Kidney epithelial cell (primary cell): Measurements from ENCODE around the gene ETV2. TPM values are rescaled to one million over a fixed set of nuclear protein-coding genes. Genes with fewer than 3 reads are reported as not detected.

ENCODE experiments used
- DNase-seq: peaks from one replicate; pipeline ENCODE4 v3.0.0-alpha.2; 2010; ENCODE audit warnings: low read depth
- H3K27me3 ChIP-seq: 2 replicates; pipeline ENCODE4 v1.6.0; 2011; ENCODE audit warnings: low read length; ENCODE audit not compliant: control insufficient read depth, insufficient read depth
- H3K36me3 ChIP-seq: 2 replicates; pipeline ENCODE4 v1.5.1; 2011; ENCODE audit warnings: low read length; ENCODE audit not compliant: control insufficient read depth, insufficient read depth
- H3K4me3 ChIP-seq: 2 replicates; pipeline ENCODE4 v1.5.1; 2011; ENCODE audit warnings: low read depth, mild to moderate bottlenecking, control low read depth, low read length
- total RNA-seq: library from RNA; depleted of rRNA; stranded (reverse); fragments of >200 nt; gene quantifications from 2 replicates; pipeline ENCODE4 v1.2.3, GENCODE V29; 2015
- TF ChIP-seq, protein P1 (sequence below): IDR thresholded peaks from 2 replicates; pipeline ENCODE4 v1.5.1; 2011; ENCODE audit warnings: mild to moderate bottlenecking, moderate library complexity, low read length, control low read depth, inconsistent platforms; ENCODE audit not compliant: insufficient read depth, poor library complexity, severe bottlenecking

The ETV2 gene
- total RNA-seq, 1 donor from 2014 or later = not detected

DNA sequence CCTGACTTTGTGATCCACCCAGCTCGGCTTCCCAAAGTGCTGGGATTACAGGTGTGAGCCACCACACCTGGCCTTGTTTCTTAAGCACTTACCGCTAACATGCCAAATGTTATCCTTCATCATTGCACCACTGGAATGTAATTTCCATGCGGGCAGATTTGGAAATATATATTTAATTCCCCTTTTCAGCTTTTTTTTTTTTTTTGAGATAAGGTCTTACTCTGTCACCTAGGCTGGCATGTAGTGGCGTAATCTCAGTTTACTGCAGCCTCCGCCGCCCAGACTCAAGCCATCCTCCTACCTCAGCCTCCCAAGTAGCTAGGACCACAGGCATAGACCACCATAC lies 20.4 kb downstream of the ETV2 start:
- TF ChIP-seq, protein P1, sequence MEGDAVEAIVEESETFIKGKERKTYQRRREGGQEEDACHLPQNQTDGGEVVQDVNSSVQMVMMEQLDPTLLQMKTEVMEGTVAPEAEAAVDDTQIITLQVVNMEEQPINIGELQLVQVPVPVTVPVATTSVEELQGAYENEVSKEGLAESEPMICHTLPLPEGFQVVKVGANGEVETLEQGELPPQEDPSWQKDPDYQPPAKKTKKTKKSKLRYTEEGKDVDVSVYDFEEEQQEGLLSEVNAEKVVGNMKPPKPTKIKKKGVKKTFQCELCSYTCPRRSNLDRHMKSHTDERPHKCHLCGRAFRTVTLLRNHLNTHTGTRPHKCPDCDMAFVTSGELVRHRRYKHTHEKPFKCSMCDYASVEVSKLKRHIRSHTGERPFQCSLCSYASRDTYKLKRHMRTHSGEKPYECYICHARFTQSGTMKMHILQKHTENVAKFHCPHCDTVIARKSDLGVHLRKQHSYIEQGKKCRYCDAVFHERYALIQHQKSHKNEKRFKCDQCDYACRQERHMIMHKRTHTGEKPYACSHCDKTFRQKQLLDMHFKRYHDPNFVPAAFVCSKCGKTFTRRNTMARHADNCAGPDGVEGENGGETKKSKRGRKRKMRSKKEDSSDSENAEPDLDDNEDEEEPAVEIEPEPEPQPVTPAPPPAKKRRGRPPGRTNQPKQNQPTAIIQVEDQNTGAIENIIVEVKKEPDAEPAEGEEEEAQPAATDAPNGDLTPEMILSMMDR = no peak

DNA sequence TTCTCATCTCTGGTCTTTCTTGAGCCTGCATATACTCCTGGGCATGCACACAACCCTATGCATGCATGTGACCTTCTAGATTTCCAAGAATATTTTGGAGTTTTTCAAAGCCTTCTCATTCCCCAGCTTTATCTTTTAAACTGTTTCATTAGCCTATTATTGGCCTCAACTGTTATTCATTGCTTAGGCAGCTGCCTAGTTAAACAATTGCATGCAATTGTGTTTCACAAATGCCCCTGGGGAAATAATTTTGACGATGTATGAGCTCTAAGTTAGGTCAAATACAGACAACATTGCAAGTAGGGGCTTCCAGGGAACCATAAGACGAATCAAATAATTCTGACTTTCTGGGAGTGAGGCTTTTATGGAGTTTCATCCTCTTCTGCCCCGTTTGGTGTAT lies 22.4 kb downstream of the ETV2 start:
- peaks cover 3% of the 10 kb centered on the region for H3K27me3 ChIP-seq
- TF ChIP-seq, protein P1 = no peak
- no peak overlapping the region for H3K4me3 ChIP-seq
- no peak for DNase-seq
- H3K36me3 ChIP-seq = no peaks in the 10 kb centered on the region

More for the DNA sequence above, 20.4 kb downstream of the ETV2 start:
- Histone ChIP-seq H3K36me3 (no peaks in the 10 kb centered on the region), H3K4me3 (no peak overlapping the region), H3K27me3 (no peaks in the 10 kb centered on the region)
- DNase-seq = no peak

DNA sequence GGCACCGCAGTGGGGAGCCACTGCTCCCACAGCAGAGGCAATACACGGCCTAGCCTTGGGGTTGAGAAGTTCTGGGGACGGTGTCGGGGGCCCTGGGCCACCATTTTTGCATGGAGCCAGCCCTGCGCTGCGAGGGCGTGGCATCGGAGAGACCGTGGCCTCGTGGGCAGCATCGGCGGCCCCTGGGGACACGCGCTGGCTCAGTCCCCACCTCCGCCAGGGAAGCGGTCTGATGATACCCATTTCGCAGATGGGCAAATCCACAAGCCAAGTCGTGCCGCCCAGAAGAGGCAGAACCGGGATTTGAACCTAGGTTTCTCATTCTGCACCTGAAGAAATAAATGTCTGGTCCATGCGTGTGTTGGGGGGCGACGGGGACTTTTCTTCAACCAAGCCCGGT lies 23.6 kb downstream of the ETV2 start:
- no peaks in the 10 kb centered on the region for H3K36me3 ChIP-seq
- no peak overlapping the region for H3K4me3 ChIP-seq
- peaks cover 8% of the 10 kb centered on the region for H3K27me3 ChIP-seq
- TF ChIP-seq, protein P1 = no peak
- DNase-seq = no peak

DNA sequence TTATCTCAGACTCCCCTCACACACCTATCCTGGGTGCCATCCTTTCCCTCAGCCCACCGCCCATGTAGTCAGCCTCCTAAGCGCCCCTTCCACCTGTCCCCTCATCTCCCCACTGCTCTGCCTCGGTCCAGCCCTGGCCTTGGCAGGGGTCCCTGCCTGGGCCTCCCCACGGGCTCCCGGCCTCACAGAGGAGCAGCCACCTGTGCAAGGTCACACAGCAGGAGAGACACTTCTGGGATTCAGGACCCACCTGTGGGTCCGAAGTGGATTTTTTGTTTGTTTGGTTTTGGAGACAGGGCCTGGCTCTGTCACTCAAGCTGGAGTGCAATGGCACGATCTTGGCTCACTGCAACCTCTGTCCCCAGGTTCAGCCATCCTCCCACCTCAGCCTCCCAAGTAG lies 24.1 kb downstream of the ETV2 start:
- no peaks in the 10 kb centered on the region for H3K36me3 ChIP-seq
- peaks cover 8% of the 10 kb centered on the region for H3K27me3 ChIP-seq
- DNase-seq = no peak
- no peak overlapping the region for H3K4me3 ChIP-seq
- TF ChIP-seq, protein P1 = no peak

DNA sequence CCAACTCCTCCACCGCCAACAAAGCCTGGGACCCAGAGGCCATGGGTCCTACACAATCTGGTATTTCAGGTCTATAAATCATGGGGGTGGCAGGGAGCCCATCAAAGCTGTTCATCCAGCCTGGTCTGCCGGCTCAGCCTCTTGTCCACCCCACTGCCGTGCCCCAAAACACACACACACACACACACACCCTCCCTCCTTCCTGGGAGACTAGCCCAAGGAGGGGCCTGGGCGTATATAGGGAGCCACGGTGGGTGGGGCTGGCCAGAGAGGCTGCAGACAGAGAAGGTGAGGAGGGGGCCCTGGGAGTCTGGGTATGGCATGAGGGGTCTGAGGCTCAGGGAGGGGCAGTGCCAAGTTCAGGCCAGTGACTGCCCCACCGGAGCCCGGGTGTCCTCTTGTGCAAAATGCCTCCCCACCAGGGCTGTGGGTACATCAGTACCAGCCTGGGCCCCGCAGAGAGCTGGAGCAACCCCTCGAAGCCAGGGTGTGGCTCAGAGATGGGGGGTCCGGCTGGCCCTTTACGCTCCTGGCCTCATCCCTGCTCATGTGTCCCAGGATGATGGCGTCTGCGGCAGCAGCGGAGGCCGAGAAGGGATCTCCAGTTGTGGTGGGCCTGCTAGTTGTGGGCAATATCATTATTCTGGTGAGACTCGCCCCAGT lies 24.8 kb downstream of the ETV2 start, which contains the start of gene UPK1A:
Gene UPK1A, plus strand, starts transcription at position 267 of the 663 bp plus-strand sequence. Its CDS starts 296 bp downstream, at position 563.
- peaks cover 8% of the 10 kb centered on the region for H3K27me3 ChIP-seq
- TF ChIP-seq, protein P1 = no peak
- DNase-seq = no peak
- H3K4me3 ChIP-seq = no peak within 1 kb of the TSS
- no peaks in the 10 kb centered on the region for H3K36me3 ChIP-seq

DNA sequence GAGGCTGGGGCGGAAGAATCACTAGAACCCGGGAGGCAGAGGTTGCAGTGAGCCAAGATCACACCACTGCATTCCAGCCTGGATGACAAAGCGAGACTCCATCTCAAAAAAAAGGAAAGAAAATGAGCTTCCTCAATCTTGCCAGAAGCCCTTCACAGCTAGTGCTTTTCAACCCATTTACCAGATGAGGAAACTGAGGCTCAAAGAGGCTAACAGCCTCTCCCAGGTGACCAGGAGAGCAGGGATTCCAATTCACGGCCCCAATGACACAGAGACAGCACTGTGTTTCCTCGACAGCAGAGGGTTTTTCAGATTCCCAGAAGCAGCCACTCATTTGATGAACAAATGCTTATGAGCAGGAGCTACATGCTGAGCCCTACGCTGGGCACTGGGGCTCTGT lies 28.0 kb downstream of the ETV2 start:
- no peak for DNase-seq
- TF ChIP-seq, protein P1 = no peak
- no peaks in the 10 kb centered on the region for H3K36me3 ChIP-seq
- H3K27me3 ChIP-seq = peaks cover 14% of the 10 kb centered on the region
- no peak overlapping the region for H3K4me3 ChIP-seq
